Tibial nerve (tissue), 4 donors: Measurements from ENCODE around the gene MAGT1.

Experiments used
- CTCF ChIP-seq, 5 experiments: fragments of 200-600 bp in 3 of 5; fragments of 450-650 bp in 2 of 5; sonication (generic) in 3 of 5; IDR thresholded peaks; one replicate each; pipeline ENCODE4 v1.5.1; 2016 to 2019; ENCODE audit warnings: antibody characterized with exemption in 5 of 5, mild to moderate bottlenecking in 3 of 5, moderate library complexity in 2 of 5
- EP300 ChIP-seq, 2 donors: sonication (generic); formaldehyde crosslinking; IDR thresholded peaks; one replicate each; pipeline ENCODE4 v1.6.1; 2017; ENCODE audit warnings: antibody characterized with exemption in 2 of 2, mild to moderate bottlenecking in 1 of 2
- POLR2A ChIP-seq, 2 donors: fragments of 450-650 bp; IDR thresholded peaks; one replicate each; pipeline ENCODE4 v1.6.1; 2017; ENCODE audit warnings: antibody characterized with exemption in 2 of 2, mild to moderate bottlenecking in 2 of 2, moderate library complexity in 2 of 2

- peak; percentile 40 to 63 (median 47) for TF ChIP-seq CTCF (IDR thresholded peaks at IDR 0.05)
- peak in 1 of 2 donors; percentile 37 for TF ChIP-seq POLR2A (IDR thresholded peaks at IDR 0.05)
- peak in 1 of 2 donors; percentile 62 for TF ChIP-seq EP300 (IDR thresholded peaks at IDR 0.05)
Measured at GRCh38 chrX:77910108-77910840, 15.0 kb upstream of the MAGT1 start, which contains the start of gene ATP7A.
